ENCODE measurements around the gene EPHA5. TPM values are rescaled to one million over a fixed set of nuclear protein-coding genes. Genes with fewer than 3 reads are reported as not detected.

EPHA5 gene
- total and polyA plus RNA-seq, 4 donors: 0.02 to 0.15 (median 0.11) TPM; not detected in 1

DNA sequence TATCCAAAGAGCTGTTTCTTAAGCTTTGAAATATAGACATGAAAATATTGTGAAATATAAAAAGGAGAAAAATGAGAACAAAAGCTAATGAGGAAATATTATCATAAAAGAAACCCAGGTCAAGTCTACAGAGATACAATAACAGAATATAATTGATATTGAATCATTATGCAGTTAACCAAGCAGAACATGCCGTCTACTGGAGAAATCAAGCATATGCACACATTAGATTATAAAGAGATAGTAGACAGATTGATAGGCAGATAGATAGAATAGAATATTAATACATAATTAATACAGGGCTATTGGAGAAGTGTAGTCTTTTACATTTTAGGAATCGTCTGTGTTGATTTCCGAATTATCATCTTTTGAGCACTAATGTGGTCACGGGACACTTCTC lies 208.5 kb downstream of the EPHA5 start:
- no peaks in the 10 kb centered on the region for H3K4me1 ChIP-seq (ENCODE audit: control insufficient read depth in 5 of 5, insufficient read depth in 5 of 5, low read length in 5 of 5)
- DNase-seq: no peak
- no peak overlapping the region for H3K9ac ChIP-seq (ENCODE audit: insufficient read depth in 1 of 2, low read length in 2 of 2)
- ATAC-seq (ENCODE audit: insufficient read depth, low FRiP score): no peak
- no peaks in the 10 kb centered on the region for H3K27me3 ChIP-seq (ENCODE audit: control insufficient read depth in 3 of 3, insufficient read depth in 3 of 3, low read length in 2 of 3)
- H3K27ac ChIP-seq (ENCODE audit: low read depth in 1 of 2, low read length in 1 of 2): no peak overlapping the region
- H3K4me3 ChIP-seq: no peak overlapping the region
- 75 to 88% methylated on average over 4 of the region's 4 CpGs for WGBS, 2 donors
- H3K36me3 ChIP-seq (ENCODE audit: control insufficient read depth in 4 of 4, insufficient read depth in 4 of 4, low read length in 4 of 4): no peaks in the 10 kb centered on the region
- TF ChIP-seq CTCF (IDR thresholded peaks at IDR 0.05; ENCODE audit: control extremely low read depth, extremely low read depth): no peak
- peaks cover 0 to under 1% (median 0%) of the 10 kb centered on the region in 4 donors for H3K9me3 ChIP-seq (ENCODE audit: control insufficient read depth in 4 of 4, insufficient read depth in 3 of 4, low read length in 3 of 4)

DNA sequence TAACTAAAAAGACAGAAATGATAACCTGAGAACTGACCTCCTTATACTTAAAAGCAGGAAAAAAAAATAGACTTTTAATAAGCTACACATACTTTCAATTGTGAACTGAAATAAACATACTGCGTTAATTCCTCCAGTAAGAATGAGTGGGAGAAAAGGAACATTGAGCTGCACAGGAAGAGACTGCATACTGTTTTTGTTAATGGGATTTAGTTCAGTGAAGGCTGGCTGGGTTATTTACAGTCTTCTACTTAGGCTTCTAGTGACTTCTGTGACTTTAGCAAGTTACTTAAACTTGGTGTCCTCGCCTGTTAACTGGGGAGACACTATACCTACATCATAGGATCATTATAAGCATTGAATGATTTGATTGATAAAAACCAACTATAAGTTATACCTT lies 213.3 kb downstream of the EPHA5 start:
- WGBS, 2 donors: 72 to 77% methylated on average over 2 of the region's 2 CpGs

GRCh38 chr4:65456579-65456978 lies 213.7 kb downstream of the EPHA5 start:
- Histone ChIP-seq H3K4me3 (no peak overlapping the region), H3K4me1 (ENCODE audit: control insufficient read depth in 5 of 5, insufficient read depth in 5 of 5, low read length in 5 of 5) (peaks cover 0 to 2% (median 0%) of the 10 kb centered on the region in 5 donors), H3K27ac (ENCODE audit: low read depth in 1 of 2, low read length in 1 of 2) (no peak overlapping the region), H3K27me3 (ENCODE audit: control insufficient read depth in 3 of 3, insufficient read depth in 3 of 3, low read length in 2 of 3) (no peaks in the 10 kb centered on the region), H3K9me3 (ENCODE audit: control insufficient read depth in 4 of 4, insufficient read depth in 3 of 4, low read length in 3 of 4) (no peaks in the 10 kb centered on the region), H3K9ac (ENCODE audit: insufficient read depth in 1 of 2, low read length in 2 of 2) (no peak overlapping the region), H3K36me3 (ENCODE audit: control insufficient read depth in 4 of 4, insufficient read depth in 4 of 4, low read length in 4 of 4) (no peaks in the 10 kb centered on the region)
- DNase-seq (no peak), ATAC-seq (ENCODE audit: insufficient read depth, low FRiP score) (no peak)
- TF ChIP-seq CTCF (IDR thresholded peaks at IDR 0.05; ENCODE audit: control extremely low read depth, extremely low read depth): no peak

More for the DNA sequence above, 213.3 kb downstream of the EPHA5 start:
- Histone ChIP-seq H3K27ac (ENCODE audit: low read depth in 1 of 2, low read length in 1 of 2) (no peak overlapping the region), H3K4me3 (no peak overlapping the region), H3K4me1 (ENCODE audit: control insufficient read depth in 5 of 5, insufficient read depth in 5 of 5, low read length in 5 of 5) (peaks cover 0 to 2% (median 0%) of the 10 kb centered on the region in 5 donors), H3K36me3 (ENCODE audit: control insufficient read depth in 4 of 4, insufficient read depth in 4 of 4, low read length in 4 of 4) (no peaks in the 10 kb centered on the region), H3K27me3 (ENCODE audit: control insufficient read depth in 3 of 3, insufficient read depth in 3 of 3, low read length in 2 of 3) (no peaks in the 10 kb centered on the region), H3K9ac (ENCODE audit: insufficient read depth in 1 of 2, low read length in 2 of 2) (no peak overlapping the region), H3K9me3 (ENCODE audit: control insufficient read depth in 4 of 4, insufficient read depth in 3 of 4, low read length in 3 of 4) (no peaks in the 10 kb centered on the region)
- no peak for ATAC-seq (ENCODE audit: insufficient read depth, low FRiP score)
- TF ChIP-seq CTCF (IDR thresholded peaks at IDR 0.05; ENCODE audit: control extremely low read depth, extremely low read depth): no peak
- no peak for DNase-seq

- peaks cover 0 to 2% (median 0%) of the 10 kb centered on the region in 5 donors for H3K4me1 ChIP-seq (ENCODE audit: control insufficient read depth in 5 of 5, insufficient read depth in 5 of 5, low read length in 5 of 5)
- no peak for TF ChIP-seq CTCF (IDR thresholded peaks at IDR 0.05; ENCODE audit: control extremely low read depth, extremely low read depth)
- H3K27me3 ChIP-seq (ENCODE audit: control insufficient read depth in 3 of 3, insufficient read depth in 3 of 3, low read length in 2 of 3): no peaks in the 10 kb centered on the region
- 65 to 68% methylated on average over 3 of the region's 3 CpGs for WGBS, 2 donors
- no peaks in the 10 kb centered on the region for H3K9me3 ChIP-seq (ENCODE audit: control insufficient read depth in 4 of 4, insufficient read depth in 3 of 4, low read length in 3 of 4)
- no peak overlapping the region for H3K4me3 ChIP-seq
- no peaks in the 10 kb centered on the region for H3K36me3 ChIP-seq (ENCODE audit: control insufficient read depth in 4 of 4, insufficient read depth in 4 of 4, low read length in 4 of 4)
- no peak overlapping the region for H3K9ac ChIP-seq (ENCODE audit: insufficient read depth in 1 of 2, low read length in 2 of 2)
- H3K27ac ChIP-seq (ENCODE audit: low read depth in 1 of 2, low read length in 1 of 2): no peak overlapping the region
- ATAC-seq (ENCODE audit: insufficient read depth, low FRiP score) (no peak), DNase-seq (no peak)
These were observed 216.9 kb downstream of the EPHA5 start for GRCh38 chr4:65453398-65453797.
